GM21737 (cell line): Measurements from ENCODE around the gene RNLS.

ENCODE experiments used
- ATAC-seq: cut with Tn5 transposase; IDR thresholded peaks from one replicate; pipeline ENCODE4 v1.9.1; 2021; ENCODE audit warnings: mild to moderate bottlenecking, moderate library complexity; ENCODE audit not compliant: unreplicated experiment

RNLS gene

DNA sequence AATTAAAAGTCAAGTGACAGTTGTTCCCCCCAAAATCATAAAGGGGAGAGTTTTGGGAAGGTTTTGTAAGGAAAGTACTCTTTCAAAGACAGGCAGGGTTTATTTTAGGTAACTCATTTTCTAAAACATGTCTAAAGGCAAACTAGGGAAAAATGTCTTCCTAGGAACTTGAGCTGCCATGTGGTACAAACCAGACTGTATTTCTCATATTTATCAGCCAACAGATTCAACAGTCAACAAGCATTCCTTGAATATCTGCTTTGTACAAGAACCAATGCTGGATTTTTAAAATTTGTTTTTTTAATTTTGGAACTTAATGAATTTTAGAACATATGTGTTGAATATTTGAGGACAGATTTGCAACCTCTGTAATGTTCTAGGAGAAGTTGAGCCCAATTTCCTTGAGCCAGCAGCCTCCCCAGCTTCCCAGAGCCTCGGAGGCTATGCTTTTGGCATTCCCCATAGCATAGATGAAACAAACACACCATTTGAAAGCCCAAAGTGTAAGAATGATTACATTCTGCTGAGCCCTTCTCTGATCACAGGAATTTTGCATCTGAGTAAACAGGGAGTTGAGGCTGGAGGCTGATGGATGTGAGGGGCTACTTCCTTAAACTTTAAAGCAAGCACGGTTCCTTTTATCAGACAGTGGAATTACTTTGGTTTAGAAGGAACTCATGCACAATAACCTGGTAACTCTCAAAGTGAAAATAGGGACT lies 345.1 kb downstream of the RNLS start:
- no peak for ATAC-seq

- ATAC-seq, result no peak
Measured at GRCh38 chr10:88236121-88236743, 346.9 kb downstream of the RNLS start.

- ATAC-seq, result no peak
Measured at GRCh38 chr10:88234297-88234696, 348.8 kb downstream of the RNLS start.

- no peak for ATAC-seq
Measured at GRCh38 chr10:88233870-88234269, 349.2 kb downstream of the RNLS start.

GRCh38 chr10:88232983-88233543 lies 350.1 kb downstream of the RNLS start:
- no peak for ATAC-seq

DNA sequence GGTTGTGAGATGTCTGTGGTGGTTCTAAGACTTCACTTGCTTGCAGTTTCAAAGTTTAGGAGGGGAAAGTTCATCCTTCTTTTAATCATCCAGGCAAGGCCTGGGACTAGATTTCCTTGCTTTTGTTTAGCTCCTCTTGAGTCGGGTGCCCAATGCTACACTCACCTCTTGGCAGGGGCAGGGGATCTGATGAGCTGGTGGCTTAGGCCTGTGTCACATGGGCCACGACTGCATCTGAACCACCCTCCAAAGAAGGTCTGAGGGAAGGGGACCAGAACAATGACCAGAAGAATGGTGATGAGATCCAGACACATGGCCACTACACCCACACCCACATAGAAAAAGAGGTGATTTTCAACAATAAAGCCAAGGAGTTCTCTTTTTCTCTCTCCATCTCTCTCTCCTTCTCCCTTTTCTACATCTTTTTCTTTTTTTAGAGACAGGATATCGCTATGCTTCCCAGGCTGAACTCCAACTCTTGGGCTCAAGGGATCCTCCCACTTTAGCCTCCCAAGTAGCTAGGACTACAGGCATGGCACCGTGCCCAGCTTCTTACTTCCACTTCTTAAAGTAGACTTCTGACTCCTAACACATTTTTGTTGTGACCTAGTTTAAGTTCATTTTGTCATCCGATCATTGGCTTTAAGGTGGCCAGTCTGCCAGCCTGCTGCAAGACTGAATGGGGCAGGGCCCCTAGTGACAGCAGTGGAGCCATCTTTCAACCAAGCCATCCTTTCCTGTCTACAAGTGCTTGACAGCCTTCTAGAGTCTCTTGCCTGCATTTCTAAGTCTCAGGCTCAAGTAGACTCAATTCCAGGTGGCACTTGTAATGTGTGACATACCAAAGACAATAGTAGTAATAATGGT lies 350.9 kb downstream of the RNLS start:
- ATAC-seq, result no peak

DNA sequence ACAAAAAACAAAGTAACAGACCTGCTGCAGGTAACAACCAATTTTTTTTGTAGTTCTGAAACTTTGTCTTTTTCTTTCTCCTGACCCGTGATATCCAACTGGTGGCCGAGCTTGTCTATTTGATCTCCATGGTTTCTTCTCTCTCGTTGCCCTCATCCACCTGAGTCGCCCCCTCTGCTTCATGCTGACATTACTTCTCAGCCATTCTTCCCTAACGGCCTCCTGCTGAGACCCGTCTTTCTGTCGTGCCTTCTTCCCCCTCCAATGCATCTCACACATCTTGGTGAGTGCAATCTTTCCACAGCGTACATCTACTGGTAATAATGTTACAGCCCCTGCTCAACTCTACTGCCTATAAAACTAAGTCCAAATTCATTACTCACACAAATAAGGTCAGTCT lies 352.9 kb downstream of the RNLS start:
- ATAC-seq, result no peak

DNA sequence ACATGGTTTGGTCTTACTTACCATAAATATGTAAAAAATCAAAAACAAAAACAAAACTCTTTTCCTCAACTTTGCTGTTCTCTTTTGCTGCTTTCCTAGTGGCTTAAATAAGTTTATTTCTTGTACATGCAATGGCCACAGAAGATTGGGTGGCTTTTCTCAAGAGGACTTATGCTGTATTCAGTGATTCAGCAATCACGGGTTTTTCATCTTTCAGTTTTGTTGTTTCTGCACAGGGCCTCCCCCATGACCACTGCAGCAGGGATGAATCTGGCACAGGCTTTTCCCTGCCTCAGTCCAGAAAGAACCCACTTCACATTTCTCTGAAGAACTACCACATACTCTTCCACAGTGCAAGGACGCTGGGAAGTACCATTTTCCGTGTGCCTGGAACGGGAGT lies 355.0 kb downstream of the RNLS start:
- no peak for ATAC-seq

DNA sequence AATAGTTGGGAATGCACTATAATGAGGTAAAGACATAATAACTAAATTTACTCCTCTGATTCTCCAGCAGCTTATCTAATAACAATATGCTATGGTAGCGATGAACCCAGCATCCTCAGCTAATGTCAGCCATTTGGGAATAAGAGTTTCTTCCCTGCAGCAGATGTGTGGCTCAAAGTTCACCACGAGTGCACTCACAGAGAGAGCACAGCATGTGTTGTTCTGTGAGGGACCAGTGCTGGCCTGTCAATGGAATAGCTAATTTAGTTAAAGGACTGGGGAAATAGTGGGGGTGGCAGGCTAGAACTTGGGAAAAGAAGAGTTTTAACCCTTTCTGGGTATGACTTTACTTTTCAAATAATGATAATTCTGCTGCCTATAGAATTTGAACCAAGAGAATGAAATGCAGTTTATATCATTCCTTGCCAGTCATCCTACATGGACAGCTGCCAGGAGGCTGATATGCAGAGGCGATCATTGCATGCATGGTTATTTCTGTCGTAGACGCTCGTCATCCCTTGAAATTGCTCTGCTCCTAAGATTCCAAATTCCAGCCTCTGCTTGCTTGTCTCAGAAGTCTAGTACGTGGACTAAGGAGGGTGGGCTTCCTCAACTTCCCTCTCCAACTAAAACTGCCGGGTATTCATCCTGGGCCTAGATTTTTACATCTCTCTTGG lies 355.6 kb downstream of the RNLS start:
- no peak for ATAC-seq

GRCh38 chr10:88226891-88227290 lies 356.2 kb downstream of the RNLS start:
- ATAC-seq, result no peak

DNA sequence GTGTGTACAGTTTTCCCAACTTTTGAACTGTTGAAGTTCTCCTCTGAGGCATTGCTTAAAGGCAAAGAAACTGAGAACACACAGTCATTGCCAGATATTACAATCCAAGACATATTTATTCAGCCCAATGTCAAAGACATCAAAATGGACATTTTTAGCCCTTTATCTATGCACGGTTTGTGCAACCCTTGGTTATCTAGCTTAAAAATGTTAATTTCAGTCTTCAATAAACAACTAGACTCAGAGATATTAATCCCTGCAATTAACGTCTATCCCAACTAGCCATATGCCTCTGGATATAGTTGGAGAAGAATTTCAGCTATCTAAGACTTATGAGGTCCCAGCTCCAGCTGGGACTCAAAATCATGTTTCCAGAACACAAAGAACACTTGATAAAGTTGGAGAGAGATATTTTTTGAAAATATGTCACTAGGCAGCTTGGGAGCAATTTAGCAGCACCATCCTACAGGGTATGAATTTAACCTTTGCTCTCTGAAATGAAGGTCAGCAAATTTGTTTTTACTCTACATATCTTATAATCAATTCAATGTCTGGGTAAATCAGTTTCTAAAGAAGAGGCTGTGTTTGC lies 357.0 kb downstream of the RNLS start:
- no peak for ATAC-seq
